Tongue (tissue), 2 donors: Measurements from ENCODE around the gene CHL1. TPM values are rescaled to one million over a fixed set of nuclear protein-coding genes. Genes with fewer than 3 reads are reported as not detected.

Experiments used
- DNase-seq: peaks from one replicate; pipeline ENCODE4 v3.0.0-alpha.2; 2015
- total RNA-seq: library from RNA; depleted of rRNA; stranded (reverse); fragments of >200 nt; gene quantifications from one replicate; pipeline ENCODE4 v1.2.3, GENCODE V29; 2014

Gene CHL1
- total RNA-seq, result 69.0 TPM

- peak; percentile 29 for DNase-seq
These were observed at the start of gene CHL1 for GRCh38 chr3:196311-197148. TSS of gene CHL1 (plus strand) at chr3:196763. CDS start at chr3:319777, 123,014 bp downstream.

GRCh38 chr3:151614-152189, 44.9 kb upstream of the CHL1 start:
- DNase-seq, result no peak

- no peak for DNase-seq
These were observed 36.6 kb upstream of the CHL1 start for GRCh38 chr3:159974-160373.

GRCh38 chr3:166071-166470, 30.5 kb upstream of the CHL1 start:
- no peak for DNase-seq

- DNase-seq, result no peak
These were observed 29.8 kb upstream of the CHL1 start for GRCh38 chr3:166799-167198.

- no peak for DNase-seq
These were observed 22.7 kb upstream of the CHL1 start for GRCh38 chr3:173886-174285.

GRCh38 chr3:184976-185375, 11.6 kb upstream of the CHL1 start:
- no peak for DNase-seq

GRCh38 chr3:192215-192929, 4.2 kb upstream of the CHL1 start:
- DNase-seq, result no peak

GRCh38 chr3:194001-194400, 2.6 kb upstream of the CHL1 start:
- no peak for DNase-seq

GRCh38 chr3:194421-194820, 2.1 kb upstream of the CHL1 start:
- no peak for DNase-seq

- no peak for DNase-seq
These were observed 897 bp upstream of the CHL1 start for GRCh38 chr3:195666-196065.

GRCh38 chr3:197149-197827, 725 bp downstream of the CHL1 start:
- DNase-seq, result peak; percentile 8

GRCh38 chr3:197828-198491, 1.4 kb downstream of the CHL1 start:
- peak; percentile 4 for DNase-seq

- DNase-seq, result no peak
These were observed 3.3 kb downstream of the CHL1 start for GRCh38 chr3:199835-200234.

GRCh38 chr3:200758-201325, 4.3 kb downstream of the CHL1 start:
- no peak for DNase-seq

- DNase-seq, result no peak
These were observed 7.5 kb downstream of the CHL1 start for GRCh38 chr3:204102-204501.

- no peak for DNase-seq
These were observed 11.4 kb downstream of the CHL1 start for GRCh38 chr3:207973-208372.

- DNase-seq, result no peak
These were observed 14.1 kb downstream of the CHL1 start for GRCh38 chr3:210669-211068.

GRCh38 chr3:212432-212831, 15.9 kb downstream of the CHL1 start:
- no peak for DNase-seq

- no peak for DNase-seq
These were observed 20.7 kb downstream of the CHL1 start for GRCh38 chr3:217099-217813.

GRCh38 chr3:217948-218347, 21.4 kb downstream of the CHL1 start:
- no peak for DNase-seq
